Measurements from ENCODE around the gene SIMC1. TPM values are rescaled to one million over a fixed set of nuclear protein-coding genes. Genes with fewer than 3 reads are reported as not detected.
"Not testable (repeated sequence)": the region's sequence is repeated elsewhere in the genome, so short reads cannot be mapped to it uniquely, and the experiment has no call there.

SIMC1 gene
- total and polyA plus RNA-seq, 2 experiments from 2014 or later = 3.5 to 8.6 TPM

DNA sequence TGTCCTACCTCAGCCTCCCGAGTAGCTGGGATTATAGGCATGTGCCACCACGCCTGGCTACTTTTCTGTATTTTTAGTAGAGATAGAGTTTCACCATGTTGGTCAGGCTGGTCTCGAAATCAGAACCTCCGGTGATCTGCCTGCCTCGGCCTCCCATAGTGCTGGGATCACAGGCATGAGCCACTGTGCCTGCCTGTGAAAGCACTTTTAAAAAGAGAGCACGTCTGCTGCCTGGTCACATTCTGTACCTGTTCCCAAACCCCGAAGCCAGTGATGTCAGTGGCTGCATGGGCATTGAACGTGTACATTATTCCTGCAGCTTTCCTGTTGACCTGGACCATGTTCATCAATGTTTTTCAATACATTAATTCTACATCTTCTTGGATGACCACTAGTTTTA is 35.1 kb upstream of the SIMC1 start:
- H3F3A ChIP-seq (ENCODE audit: insufficient read depth) = no peaks in the 10 kb centered on the region
- 41 to 47% methylated on average over 8 of the region's 8 CpGs for WGBS, 2 experiments (ENCODE audit: low coverage in 1 of 2, low lambda C conversion rate in 2 of 2, missing lambda C conversion rate in 2 of 2)
- H3K9ac ChIP-seq = no peak overlapping the region
- in situ Hi-C loops (cut with MboI) = no loop called here
- no peak overlapping the region for H3K4me3 ChIP-seq
- H4K20me1 ChIP-seq (ENCODE audit: insufficient read depth) = no peaks in the 10 kb centered on the region
- no peaks in the 10 kb centered on the region for H3K4me1 ChIP-seq (ENCODE audit: insufficient read depth)
- no peak overlapping the region for H2AFZ ChIP-seq
- H3K27me3 ChIP-seq (replicated peaks; ENCODE audit: insufficient read depth) = no peaks in the 10 kb centered on the region; the same call in 1 of the 2 replicates
- no peak for DNase-seq
- H3K79me2 ChIP-seq (ENCODE audit: insufficient read depth) = no peaks in the 10 kb centered on the region
- no peak overlapping the region for H3K4me2 ChIP-seq (ENCODE audit: unreplicated experiment)
- H3K27ac ChIP-seq = no peak overlapping the region
- H3K36me3 ChIP-seq (ENCODE audit: low read depth) = no peaks in the 10 kb centered on the region
- H3K9me3 ChIP-seq (ENCODE audit: low read depth) = no peaks in the 10 kb centered on the region
- TF ChIP-seq EZH2 (IDR thresholded peaks at IDR 0.05; ENCODE audit: insufficient read depth, poor library complexity, severe bottlenecking) = no peak
- TF ChIP-seq EZH2phosphoT487 (IDR thresholded peaks at IDR 0.05; ENCODE audit: insufficient read depth, low read depth) = no peak
- H3K9me2 ChIP-seq (ENCODE audit: insufficient read depth) = no peaks in the 10 kb centered on the region

DNA sequence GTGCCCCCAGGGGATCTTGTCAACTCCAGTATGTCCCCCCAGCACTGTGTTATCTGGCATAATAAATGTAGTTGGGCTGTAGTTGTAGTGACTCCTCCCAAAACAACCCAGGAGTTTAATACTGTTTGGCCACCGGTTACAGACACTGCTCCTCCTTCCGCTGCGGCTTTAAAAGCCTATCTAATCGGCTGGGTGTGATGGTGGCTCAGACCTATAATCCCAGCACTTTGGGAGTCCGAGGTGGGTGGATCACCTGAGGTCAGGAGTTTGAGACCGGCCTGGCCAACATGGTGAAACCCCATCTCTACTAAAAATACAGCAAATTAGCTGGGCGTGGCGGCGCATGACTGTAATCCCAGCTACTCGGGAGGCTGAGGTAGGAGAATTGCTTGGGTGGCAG is 34.7 kb upstream of the SIMC1 start:
- H3K9me3 ChIP-seq (ENCODE audit: low read depth); H3K9ac ChIP-seq; DNase-seq; H2AFZ ChIP-seq; H3K27me3 ChIP-seq (replicated peaks; ENCODE audit: insufficient read depth); H4K20me1 ChIP-seq (ENCODE audit: insufficient read depth); H3K9me2 ChIP-seq (ENCODE audit: insufficient read depth); H3K36me3 ChIP-seq (ENCODE audit: low read depth); H3K4me2 ChIP-seq (ENCODE audit: unreplicated experiment); in situ Hi-C loops (cut with MboI); H3K79me2 ChIP-seq (ENCODE audit: insufficient read depth); H3K27ac ChIP-seq; H3K4me3 ChIP-seq; H3K4me1 ChIP-seq (ENCODE audit: insufficient read depth); H3F3A ChIP-seq (ENCODE audit: insufficient read depth): not testable (repeated sequence)
- WGBS, 2 experiments (ENCODE audit: low coverage in 1 of 2, low lambda C conversion rate in 2 of 2, missing lambda C conversion rate in 2 of 2) = 59 to 62% methylated on average over 10 of the region's 10 CpGs

DNA sequence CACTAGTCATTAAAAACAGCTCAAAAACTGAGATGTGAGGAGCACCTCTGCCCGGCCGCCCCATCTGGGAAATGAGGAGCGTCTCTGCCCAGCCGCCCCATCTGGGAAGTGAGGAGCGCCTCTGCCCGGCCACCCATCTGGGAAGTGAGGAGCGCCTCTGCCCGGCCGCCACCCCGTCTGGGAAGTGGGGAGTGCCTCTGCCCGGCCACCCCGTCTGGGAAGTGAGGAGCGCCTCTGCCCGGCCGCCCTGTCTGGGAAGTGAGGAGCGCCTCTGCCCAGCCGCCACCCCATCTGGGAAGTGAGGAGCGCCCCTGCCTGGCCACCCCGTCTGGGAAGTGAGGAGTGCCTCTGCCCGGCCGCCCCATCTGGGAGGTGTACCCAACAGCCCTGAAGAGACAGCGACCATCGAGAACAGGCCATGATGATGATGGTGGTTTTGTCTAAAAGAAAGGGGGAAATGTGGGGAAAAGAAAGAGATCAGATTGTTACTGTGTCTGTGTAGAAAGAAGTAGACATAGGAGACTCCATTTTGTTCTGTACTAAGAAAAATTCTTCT is 23.7 kb upstream of the SIMC1 start:
- H3K4me2 ChIP-seq (ENCODE audit: unreplicated experiment); H3K9me2 ChIP-seq (ENCODE audit: insufficient read depth); H3K4me1 ChIP-seq (ENCODE audit: insufficient read depth); H3K27ac ChIP-seq; H3K9ac ChIP-seq; H2AFZ ChIP-seq; H3K79me2 ChIP-seq (ENCODE audit: insufficient read depth); H3K36me3 ChIP-seq (ENCODE audit: low read depth); in situ Hi-C loops (cut with MboI); H3K4me3 ChIP-seq; H3K27me3 ChIP-seq (replicated peaks; ENCODE audit: insufficient read depth); H3K9me3 ChIP-seq (ENCODE audit: low read depth); H4K20me1 ChIP-seq (ENCODE audit: insufficient read depth); H3F3A ChIP-seq (ENCODE audit: insufficient read depth); DNase-seq: not testable (repeated sequence)
- 42 to 67% methylated on average over 4 to 23 of the region's 23 CpGs for WGBS, 2 experiments (ENCODE audit: low coverage in 1 of 2, low lambda C conversion rate in 2 of 2, missing lambda C conversion rate in 2 of 2)

DNA sequence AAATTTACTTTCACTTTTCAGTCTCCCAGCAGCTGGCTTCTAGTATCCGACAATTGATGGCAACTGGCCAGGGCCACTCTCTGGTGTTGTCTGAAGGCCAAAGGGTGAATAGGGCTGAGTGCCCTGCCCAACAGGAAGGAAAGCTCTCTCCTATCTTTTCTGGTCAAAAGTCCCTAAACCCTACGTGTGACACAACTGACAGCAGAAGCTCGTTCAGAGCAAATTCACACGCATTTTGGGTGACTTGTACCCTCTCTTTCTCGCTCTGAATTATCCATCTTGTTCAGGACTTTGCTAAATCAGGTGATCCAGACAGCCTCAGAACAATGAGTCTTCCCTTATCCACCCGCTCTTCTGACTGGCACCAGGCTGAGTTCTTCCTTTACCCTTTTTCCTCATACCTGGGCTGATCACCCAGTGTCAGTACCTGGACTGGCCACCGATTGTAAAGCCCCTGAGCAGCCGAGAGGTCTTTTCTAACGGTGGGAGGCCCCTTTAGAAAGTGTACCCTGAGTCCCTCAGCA is 21.8 kb upstream of the SIMC1 start:
- H3K27me3 ChIP-seq (replicated peaks; ENCODE audit: insufficient read depth); H3K79me2 ChIP-seq (ENCODE audit: insufficient read depth); DNase-seq; H3K9me2 ChIP-seq (ENCODE audit: insufficient read depth); H4K20me1 ChIP-seq (ENCODE audit: insufficient read depth); H3K9me3 ChIP-seq (ENCODE audit: low read depth); H3K36me3 ChIP-seq (ENCODE audit: low read depth); H3F3A ChIP-seq (ENCODE audit: insufficient read depth); in situ Hi-C loops (cut with MboI); H3K27ac ChIP-seq; H2AFZ ChIP-seq; H3K9ac ChIP-seq; H3K4me1 ChIP-seq (ENCODE audit: insufficient read depth); H3K4me2 ChIP-seq (ENCODE audit: unreplicated experiment); H3K4me3 ChIP-seq: not testable (repeated sequence)
- 34 to 37% methylated on average over 9 of the region's 9 CpGs for WGBS, 2 experiments (ENCODE audit: low coverage in 1 of 2, low lambda C conversion rate in 2 of 2, missing lambda C conversion rate in 2 of 2)

DNA sequence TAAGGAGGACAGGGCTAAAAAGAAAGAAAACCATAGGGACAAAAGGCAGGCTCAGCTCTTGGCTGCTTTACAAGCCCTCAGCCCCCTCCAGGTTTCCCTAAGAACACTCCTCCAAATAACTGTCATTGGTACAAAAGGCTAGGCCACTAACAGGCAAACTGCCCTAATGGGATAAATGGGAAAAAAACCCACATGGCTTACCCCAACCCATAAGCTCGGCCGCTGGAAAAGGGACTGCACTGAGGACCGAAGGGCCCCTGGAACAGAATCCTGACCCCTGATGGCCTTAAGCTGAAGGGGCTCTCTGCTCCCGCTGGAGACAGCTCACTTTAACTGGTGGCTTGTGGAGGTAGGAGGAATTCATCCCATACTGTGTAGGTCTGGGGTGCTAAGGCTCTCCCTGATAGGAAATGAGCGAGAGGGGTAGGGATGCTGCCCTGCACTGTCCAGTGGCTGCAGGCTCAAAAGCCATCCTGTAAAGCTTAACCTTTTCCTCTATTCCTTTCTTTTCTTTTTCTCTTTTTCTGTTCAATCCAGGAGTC is 21.0 kb upstream of the SIMC1 start:
- H3K9me3 ChIP-seq (ENCODE audit: low read depth); H3K79me2 ChIP-seq (ENCODE audit: insufficient read depth); H3K27me3 ChIP-seq (replicated peaks; ENCODE audit: insufficient read depth); H3K4me1 ChIP-seq (ENCODE audit: insufficient read depth); H3K36me3 ChIP-seq (ENCODE audit: low read depth); DNase-seq; H3K4me3 ChIP-seq; in situ Hi-C loops (cut with MboI); H3K9ac ChIP-seq; H4K20me1 ChIP-seq (ENCODE audit: insufficient read depth); H3K9me2 ChIP-seq (ENCODE audit: insufficient read depth); H3F3A ChIP-seq (ENCODE audit: insufficient read depth); H3K4me2 ChIP-seq (ENCODE audit: unreplicated experiment); H2AFZ ChIP-seq; H3K27ac ChIP-seq: not testable (repeated sequence)
- 7 to 9% methylated on average over 3 to 4 of the region's 5 CpGs for WGBS, 2 experiments (ENCODE audit: low coverage in 1 of 2, low lambda C conversion rate in 2 of 2, missing lambda C conversion rate in 2 of 2)

- H3K9me3 ChIP-seq (ENCODE audit: low read depth); H3K4me3 ChIP-seq; H3K79me2 ChIP-seq (ENCODE audit: insufficient read depth); H3K27ac ChIP-seq; H3K9ac ChIP-seq; H3F3A ChIP-seq (ENCODE audit: insufficient read depth); H2AFZ ChIP-seq; in situ Hi-C loops (cut with MboI); H3K4me2 ChIP-seq (ENCODE audit: unreplicated experiment); H4K20me1 ChIP-seq (ENCODE audit: insufficient read depth); H3K4me1 ChIP-seq (ENCODE audit: insufficient read depth); H3K36me3 ChIP-seq (ENCODE audit: low read depth); H3K9me2 ChIP-seq (ENCODE audit: insufficient read depth); H3K27me3 ChIP-seq (replicated peaks; ENCODE audit: insufficient read depth); DNase-seq: not testable (repeated sequence)
- WGBS, 2 experiments (ENCODE audit: low coverage in 1 of 2, low lambda C conversion rate in 2 of 2, missing lambda C conversion rate in 2 of 2) = 10 to 16% methylated on average over 2 of the region's 2 CpGs
Observed at GRCh38 chr5:176217764-176218163, 20.5 kb upstream of the SIMC1 start.

DNA sequence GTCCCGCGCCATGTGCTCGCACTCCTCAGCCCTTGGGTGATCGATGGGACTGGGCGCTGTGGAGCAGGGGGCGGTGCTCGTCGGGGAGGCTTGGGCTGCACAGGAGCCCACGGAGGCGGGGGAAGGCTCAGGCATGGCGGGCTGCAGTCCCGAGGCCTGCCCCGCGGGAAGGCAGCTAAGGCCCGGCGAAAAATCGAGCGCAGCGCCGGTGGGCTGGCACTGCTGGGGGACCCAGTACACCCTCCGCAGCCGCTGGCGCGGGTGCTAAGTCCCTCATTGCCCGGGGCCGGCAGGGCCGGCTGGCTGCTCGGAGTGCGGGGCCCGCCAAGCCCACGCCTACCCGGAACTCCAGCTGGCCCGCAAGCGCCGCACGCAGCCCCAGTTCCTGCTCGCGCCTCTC is 16.2 kb upstream of the SIMC1 start:
- H3K27me3 ChIP-seq (replicated peaks; ENCODE audit: insufficient read depth); DNase-seq; H3K36me3 ChIP-seq (ENCODE audit: low read depth); H3K4me2 ChIP-seq (ENCODE audit: unreplicated experiment); H2AFZ ChIP-seq; H3K79me2 ChIP-seq (ENCODE audit: insufficient read depth); H3K4me1 ChIP-seq (ENCODE audit: insufficient read depth); in situ Hi-C loops (cut with MboI); H3K9me3 ChIP-seq (ENCODE audit: low read depth); H3K27ac ChIP-seq; H3K4me3 ChIP-seq; H3K9ac ChIP-seq; H4K20me1 ChIP-seq (ENCODE audit: insufficient read depth); H3F3A ChIP-seq (ENCODE audit: insufficient read depth); H3K9me2 ChIP-seq (ENCODE audit: insufficient read depth): not testable (repeated sequence)
- 72 to 81% methylated on average over 10 to 26 of the region's 38 CpGs for WGBS, 2 experiments (ENCODE audit: low coverage in 1 of 2, low lambda C conversion rate in 2 of 2, missing lambda C conversion rate in 2 of 2)
